Epithelial cell of proximal tubule (primary cell): ENCODE data around the gene CMTM6. TPM values are rescaled to one million over a fixed set of nuclear protein-coding genes. Genes with fewer than 3 reads are reported as not detected.
"Not testable (repeated sequence)": the region's sequence is repeated elsewhere in the genome, so short reads cannot be mapped to it uniquely, and the experiment has no call there.

Experiments
- DNase-seq: peaks from one replicate; pipeline ENCODE4 v3.0.0-alpha.2; 2011; ENCODE audit warnings: low read depth
- H3K4me3 ChIP-seq: 2 replicates; pipeline ENCODE4 v1.5.1; 2011; ENCODE audit warnings: low read depth, mild to moderate bottlenecking, low read length
- CTCF ChIP-seq: conservative IDR thresholded peaks from 2 replicates; pipeline ENCODE4 v1.5.1; 2012; ENCODE audit warnings: low read depth, mild to moderate bottlenecking, low read length
- total RNA-seq: library from RNA; depleted of rRNA; stranded (reverse); fragments of >200 nt; gene quantifications from 2 replicates; pipeline ENCODE4 v1.2.3, GENCODE V29; 2015

The CMTM6 gene
- total RNA-seq, 1 donor from 2014 or later: 73.1 TPM

GRCh38 chr3:32482693-32483092 lies 20.0 kb downstream of the CMTM6 start:
- no peak for TF ChIP-seq CTCF
- no peak for DNase-seq
- no peak overlapping the region for H3K4me3 ChIP-seq

- DNase-seq: no peak
- no peak for TF ChIP-seq CTCF
- H3K4me3 ChIP-seq: no peak overlapping the region
Observed at GRCh38 chr3:32481791-32482631, 20.6 kb downstream of the CMTM6 start.

- no peak for TF ChIP-seq CTCF
- no peak overlapping the region for H3K4me3 ChIP-seq
- no peak for DNase-seq
Observed at GRCh38 chr3:32480604-32481003, 22.0 kb downstream of the CMTM6 start.

- TF ChIP-seq CTCF: no peak
- DNase-seq: no peak
- no peak overlapping the region for H3K4me3 ChIP-seq
Observed at GRCh38 chr3:32474201-32474600, 28.5 kb downstream of the CMTM6 start.

GRCh38 chr3:32472151-32472550 lies 30.5 kb downstream of the CMTM6 start:
- H3K4me3 ChIP-seq, DNase-seq: not testable (repeated sequence)

GRCh38 chr3:32471246-32471645 lies 31.4 kb downstream of the CMTM6 start:
- no peak overlapping the region for H3K4me3 ChIP-seq
- no peak for DNase-seq
- TF ChIP-seq CTCF: no peak

GRCh38 chr3:32470362-32470761 lies 32.3 kb downstream of the CMTM6 start:
- no peak for TF ChIP-seq CTCF
- DNase-seq: no peak
- H3K4me3 ChIP-seq: no peak overlapping the region
